ENCODE measurements around the gene RFC1. TPM values are rescaled to one million over a fixed set of nuclear protein-coding genes. Genes with fewer than 3 reads are reported as not detected.
"Not testable (repeated sequence)": the region's sequence is repeated elsewhere in the genome, so short reads cannot be mapped to it uniquely, and the experiment has no call there.

Gene RFC1
- total RNA-seq, 1 donor from 2014 or later, result 47.5 TPM

GRCh38 chr4:39320381-39321115, 45.6 kb downstream of the RFC1 start:
- Histone ChIP-seq H3K27me3 (ENCODE audit: control insufficient read depth in 3 of 3, insufficient read depth in 3 of 3, low read length in 3 of 3) (no peaks in the 10 kb centered on the region), H3K9ac (ENCODE audit: low read depth in 1 of 3, low read length in 3 of 3) (no peak overlapping the region), H3K4me3 (ENCODE audit: low read length in 3 of 3) (no peak overlapping the region), H3K4me1 (ENCODE audit: control insufficient read depth in 3 of 3, insufficient read depth in 3 of 3, low read length in 3 of 3) (no peaks in the 10 kb centered on the region), H3K27ac (ENCODE audit: low read depth, low read length) (no peak overlapping the region), H3K9me3 (ENCODE audit: control insufficient read depth in 3 of 3, low read length in 3 of 3) (no peaks in the 10 kb centered on the region), H3K36me3 (ENCODE audit: control insufficient read depth in 3 of 3, insufficient read depth in 3 of 3, low read length in 3 of 3) (peaks cover 3 to 38% (median 21%) of the 10 kb centered on the region in 3 donors)

DNA sequence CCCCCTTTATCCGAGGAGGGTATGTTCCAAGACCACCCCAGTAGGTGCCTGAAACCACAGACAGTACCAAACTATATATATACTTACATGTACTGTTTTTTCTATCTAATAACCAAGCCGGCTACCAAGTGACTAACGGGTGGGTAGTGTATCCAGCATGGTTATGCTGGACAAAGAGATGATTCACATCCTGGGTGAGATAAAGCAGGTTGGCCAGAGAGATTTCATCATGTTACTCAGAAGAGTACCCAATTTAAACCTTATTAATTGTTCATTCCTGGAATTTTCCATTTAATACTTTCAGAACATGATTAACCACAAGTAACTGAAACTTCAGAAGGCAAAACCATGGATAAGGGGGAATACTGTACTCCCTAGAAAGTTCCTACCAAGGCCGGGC, 46.5 kb downstream of the RFC1 start:
- no peak overlapping the region for H3K9ac ChIP-seq (ENCODE audit: low read depth in 1 of 3, low read length in 3 of 3)
- no peaks in the 10 kb centered on the region for H3K27me3 ChIP-seq (ENCODE audit: control insufficient read depth in 3 of 3, insufficient read depth in 3 of 3, low read length in 3 of 3)
- H3K27ac ChIP-seq (ENCODE audit: low read depth, low read length), result no peak overlapping the region
- H3K4me1 ChIP-seq (ENCODE audit: control insufficient read depth in 3 of 3, insufficient read depth in 3 of 3, low read length in 3 of 3), result no peaks in the 10 kb centered on the region
- H3K4me3 ChIP-seq (ENCODE audit: low read length in 3 of 3), result no peak overlapping the region
- H3K9me3 ChIP-seq (ENCODE audit: control insufficient read depth in 3 of 3, low read length in 3 of 3), result no peaks in the 10 kb centered on the region
- peaks cover 0 to 40% (median 22%) of the 10 kb centered on the region in 3 donors for H3K36me3 ChIP-seq (ENCODE audit: control insufficient read depth in 3 of 3, insufficient read depth in 3 of 3, low read length in 3 of 3)

DNA sequence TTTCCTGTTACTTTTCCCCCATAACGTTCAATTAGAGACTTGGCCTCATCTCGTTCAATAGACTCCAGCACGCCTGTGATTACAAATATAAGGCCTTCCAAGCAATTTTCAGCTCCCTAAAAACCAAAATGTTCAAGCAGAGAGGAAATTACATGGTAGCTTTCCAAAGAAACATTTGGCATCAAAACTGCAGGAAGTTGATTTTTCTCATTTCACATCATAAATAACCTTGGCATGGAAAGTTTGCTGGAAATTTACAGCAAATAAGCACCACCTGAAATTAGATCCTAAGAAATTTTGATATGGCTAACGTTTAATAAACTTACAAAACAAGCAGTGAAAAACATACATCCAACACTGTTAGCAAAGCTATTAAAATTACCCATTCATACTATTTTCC, 53.3 kb downstream of the RFC1 start:
- H3K27me3 ChIP-seq (ENCODE audit: control insufficient read depth in 3 of 3, insufficient read depth in 3 of 3, low read length in 3 of 3), result no peaks in the 10 kb centered on the region
- peaks cover 6 to 45% (median 25%) of the 10 kb centered on the region in 3 donors for H3K36me3 ChIP-seq (ENCODE audit: control insufficient read depth in 3 of 3, insufficient read depth in 3 of 3, low read length in 3 of 3)
- no peak overlapping the region for H3K27ac ChIP-seq (ENCODE audit: low read depth, low read length)
- no peak overlapping the region for H3K9ac ChIP-seq (ENCODE audit: low read depth in 1 of 3, low read length in 3 of 3)
- H3K4me1 ChIP-seq (ENCODE audit: control insufficient read depth in 3 of 3, insufficient read depth in 3 of 3, low read length in 3 of 3), result peaks cover 2 to 7% (median 2%) of the 10 kb centered on the region in 3 donors
- no peak overlapping the region for H3K4me3 ChIP-seq (ENCODE audit: low read length in 3 of 3)
- H3K9me3 ChIP-seq (ENCODE audit: control insufficient read depth in 3 of 3, low read length in 3 of 3), result no peaks in the 10 kb centered on the region

DNA sequence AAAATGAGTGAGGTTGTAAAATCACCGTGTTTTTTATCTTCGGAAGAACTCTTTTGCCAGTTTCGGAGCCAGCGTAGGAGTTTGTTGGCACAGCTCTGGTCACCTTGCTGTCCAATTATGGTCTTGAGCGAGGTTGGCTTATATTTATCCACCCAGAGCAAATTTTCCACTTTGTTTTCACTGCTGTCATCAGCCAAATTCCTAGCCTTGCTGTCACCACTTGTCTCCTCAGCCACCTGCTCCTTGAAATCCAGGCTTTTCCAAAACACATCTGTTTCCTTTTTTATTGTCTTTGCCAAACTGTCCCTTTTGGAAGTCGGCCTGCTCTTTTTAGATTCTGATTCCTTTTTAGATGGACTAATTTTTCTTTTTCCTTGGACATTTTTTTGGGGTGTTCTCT, 57.6 kb downstream of the RFC1 start:
- Histone ChIP-seq H3K4me1 (ENCODE audit: control insufficient read depth in 3 of 3, insufficient read depth in 3 of 3, low read length in 3 of 3) (peaks cover 2 to 7% (median 2%) of the 10 kb centered on the region in 3 donors), H3K9ac (ENCODE audit: low read depth in 1 of 3, low read length in 3 of 3) (peak overlapping the region in 1 of 3 donors; percentile 4), H3K9me3 (ENCODE audit: control insufficient read depth in 3 of 3, low read length in 3 of 3) (no peaks in the 10 kb centered on the region), H3K27me3 (ENCODE audit: control insufficient read depth in 3 of 3, insufficient read depth in 3 of 3, low read length in 3 of 3) (no peaks in the 10 kb centered on the region), H3K36me3 (ENCODE audit: control insufficient read depth in 3 of 3, insufficient read depth in 3 of 3, low read length in 3 of 3) (peaks cover 6 to 50% (median 25%) of the 10 kb centered on the region in 3 donors), H3K27ac (ENCODE audit: low read depth, low read length) (no peak overlapping the region), H3K4me3 (ENCODE audit: low read length in 3 of 3) (no peak overlapping the region)

DNA sequence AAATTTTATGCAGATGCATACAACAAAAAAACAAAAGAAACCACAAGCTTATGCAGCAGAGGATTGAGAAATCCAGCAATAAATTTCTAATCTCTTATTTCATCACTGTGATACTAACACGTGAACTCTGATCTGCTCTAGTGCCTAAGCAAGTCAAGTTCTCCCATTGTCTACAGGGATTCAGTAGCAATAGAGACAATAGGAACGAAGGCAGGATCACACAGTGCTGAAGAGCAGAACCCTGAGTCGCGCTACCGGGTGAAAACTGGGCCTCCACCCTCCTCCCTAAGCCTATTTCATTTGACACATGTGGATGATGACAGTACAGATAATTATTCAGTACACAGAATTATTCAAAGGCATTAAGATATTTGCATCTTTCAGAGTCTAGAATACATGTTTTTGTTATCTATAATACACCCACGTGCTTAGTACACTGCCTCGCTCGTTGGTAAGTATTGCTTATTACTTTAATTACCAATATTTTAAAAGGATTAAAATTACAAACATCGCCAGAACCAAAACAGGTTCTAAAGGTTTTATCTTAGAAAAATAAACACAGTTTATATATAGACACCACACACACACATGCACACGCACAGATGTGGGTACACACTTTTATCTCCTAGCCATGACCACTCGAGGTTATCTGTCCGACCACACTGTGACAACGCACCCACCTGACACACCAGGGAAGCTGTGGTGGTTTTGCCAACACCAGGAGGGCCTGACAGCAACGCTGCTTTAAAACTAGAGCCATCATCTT, 60.1 kb downstream of the RFC1 start:
- Histone ChIP-seq H3K4me1 (ENCODE audit: control insufficient read depth in 3 of 3, insufficient read depth in 3 of 3, low read length in 3 of 3) (peaks cover 2 to 7% (median 2%) of the 10 kb centered on the region in 3 donors), H3K9me3 (ENCODE audit: control insufficient read depth in 3 of 3, low read length in 3 of 3) (no peaks in the 10 kb centered on the region), H3K4me3 (ENCODE audit: low read length in 3 of 3) (no peak overlapping the region), H3K9ac (ENCODE audit: low read depth in 1 of 3, low read length in 3 of 3) (no peak overlapping the region), H3K27ac (ENCODE audit: low read depth, low read length) (no peak overlapping the region), H3K36me3 (ENCODE audit: control insufficient read depth in 3 of 3, insufficient read depth in 3 of 3, low read length in 3 of 3) (peaks cover 4 to 53% (median 37%) of the 10 kb centered on the region in 3 donors), H3K27me3 (ENCODE audit: control insufficient read depth in 3 of 3, insufficient read depth in 3 of 3, low read length in 3 of 3) (no peaks in the 10 kb centered on the region)

GRCh38 chr4:39304651-39305050, 61.5 kb downstream of the RFC1 start:
- Histone ChIP-seq H3K9me3 (ENCODE audit: control insufficient read depth in 3 of 3, low read length in 3 of 3) (no peaks in the 10 kb centered on the region), H3K27me3 (ENCODE audit: control insufficient read depth in 3 of 3, insufficient read depth in 3 of 3, low read length in 3 of 3) (no peaks in the 10 kb centered on the region), H3K4me1 (ENCODE audit: control insufficient read depth in 3 of 3, insufficient read depth in 3 of 3, low read length in 3 of 3) (peaks cover 2 to 7% (median 2%) of the 10 kb centered on the region in 3 donors), H3K36me3 (ENCODE audit: control insufficient read depth in 3 of 3, insufficient read depth in 3 of 3, low read length in 3 of 3) (peaks cover 12 to 52% (median 48%) of the 10 kb centered on the region in 3 donors), H3K4me3 (ENCODE audit: low read length in 3 of 3) (no peak overlapping the region), H3K9ac (ENCODE audit: low read depth in 1 of 3, low read length in 3 of 3) (no peak overlapping the region), H3K27ac (ENCODE audit: low read depth, low read length) (no peak overlapping the region)

GRCh38 chr4:39303871-39304270, 62.3 kb downstream of the RFC1 start:
- H3K36me3 ChIP-seq (ENCODE audit: control insufficient read depth in 3 of 3, insufficient read depth in 3 of 3, low read length in 3 of 3), result peaks cover 14 to 52% (median 48%) of the 10 kb centered on the region in 3 donors
- no peak overlapping the region for H3K9ac ChIP-seq (ENCODE audit: low read depth in 1 of 3, low read length in 3 of 3)
- H3K9me3 ChIP-seq (ENCODE audit: control insufficient read depth in 3 of 3, low read length in 3 of 3), result no peaks in the 10 kb centered on the region
- no peaks in the 10 kb centered on the region for H3K27me3 ChIP-seq (ENCODE audit: control insufficient read depth in 3 of 3, insufficient read depth in 3 of 3, low read length in 3 of 3)
- no peak overlapping the region for H3K27ac ChIP-seq (ENCODE audit: low read depth, low read length)
- H3K4me3 ChIP-seq (ENCODE audit: low read length in 3 of 3), result no peak overlapping the region
- H3K4me1 ChIP-seq (ENCODE audit: control insufficient read depth in 3 of 3, insufficient read depth in 3 of 3, low read length in 3 of 3), result peaks cover 1 to 7% (median 2%) of the 10 kb centered on the region in 3 donors

- H3K27me3 ChIP-seq (ENCODE audit: control insufficient read depth in 3 of 3, insufficient read depth in 3 of 3, low read length in 3 of 3), result no peaks in the 10 kb centered on the region
- H3K4me1 ChIP-seq (ENCODE audit: control insufficient read depth in 3 of 3, insufficient read depth in 3 of 3, low read length in 3 of 3), result peaks cover 0 to under 1% (median 0%) of the 10 kb centered on the region in 3 donors
- H3K4me3 ChIP-seq (ENCODE audit: low read length in 3 of 3), result no peak overlapping the region
- H3K9me3 ChIP-seq (ENCODE audit: control insufficient read depth in 3 of 3, low read length in 3 of 3), result no peaks in the 10 kb centered on the region
- H3K36me3 ChIP-seq (ENCODE audit: control insufficient read depth in 3 of 3, insufficient read depth in 3 of 3, low read length in 3 of 3), result peaks cover 9 to 50% (median 45%) of the 10 kb centered on the region in 3 donors
- H3K27ac ChIP-seq (ENCODE audit: low read depth, low read length), result no peak overlapping the region
- no peak overlapping the region for H3K9ac ChIP-seq (ENCODE audit: low read depth in 1 of 3, low read length in 3 of 3)
Measured at GRCh38 chr4:39302901-39303300, 63.3 kb downstream of the RFC1 start.

- H3K4me3 ChIP-seq (ENCODE audit: low read length in 3 of 3), result no peak overlapping the region
- no peak overlapping the region for H3K27ac ChIP-seq (ENCODE audit: low read depth, low read length)
- H3K9ac ChIP-seq (ENCODE audit: low read depth in 1 of 3, low read length in 3 of 3), result no peak overlapping the region
- H3K9me3 ChIP-seq (ENCODE audit: control insufficient read depth in 3 of 3, low read length in 3 of 3), result no peaks in the 10 kb centered on the region
- peaks cover 21 to 42% (median 22%) of the 10 kb centered on the region in 3 donors for H3K36me3 ChIP-seq (ENCODE audit: control insufficient read depth in 3 of 3, insufficient read depth in 3 of 3, low read length in 3 of 3)
- H3K4me1 ChIP-seq (ENCODE audit: control insufficient read depth in 3 of 3, insufficient read depth in 3 of 3, low read length in 3 of 3), result no peaks in the 10 kb centered on the region
- H3K27me3 ChIP-seq (ENCODE audit: control insufficient read depth in 3 of 3, insufficient read depth in 3 of 3, low read length in 3 of 3), result no peaks in the 10 kb centered on the region
Measured at GRCh38 chr4:39295784-39296183, 70.4 kb downstream of the RFC1 start.

- peaks cover 16 to 50% (median 29%) of the 10 kb centered on the region in 3 donors for H3K36me3 ChIP-seq (ENCODE audit: control insufficient read depth in 3 of 3, insufficient read depth in 3 of 3, low read length in 3 of 3)
- H3K4me3 ChIP-seq (ENCODE audit: low read length in 3 of 3); H3K9me3 ChIP-seq (ENCODE audit: control insufficient read depth in 3 of 3, low read length in 3 of 3); H3K27ac ChIP-seq (ENCODE audit: low read depth, low read length); H3K9ac ChIP-seq (ENCODE audit: low read depth in 1 of 3, low read length in 3 of 3); H3K27me3 ChIP-seq (ENCODE audit: control insufficient read depth in 3 of 3, insufficient read depth in 3 of 3, low read length in 3 of 3); H3K4me1 ChIP-seq (ENCODE audit: control insufficient read depth in 3 of 3, insufficient read depth in 3 of 3, low read length in 3 of 3): not testable (repeated sequence)
Measured at GRCh38 chr4:39292433-39292832, 73.7 kb downstream of the RFC1 start.
